Cardiac septum (tissue), 1 donor: ENCODE measurements around the gene CAPN7. TPM values are rescaled to one million over a fixed set of nuclear protein-coding genes. Genes with fewer than 3 reads are reported as not detected.

ENCODE experiments used
- DNase-seq: peaks from one replicate; pipeline ENCODE4 v3.0.0-alpha.2; 2020; ENCODE audit warnings: low spot score
- intact Hi-C: fragments of 100-400 bp; cut with DNase I; formaldehyde crosslinking; loops from one replicate; pipeline ENCODE4 v1.14.0; 2022
- total RNA-seq: library from RNA; stranded (reverse); fragmentation: NEBNext Ultra II Directional; extraction: Animal tissue kit (Norgen Biotek cat#: 25700); gene quantifications from one replicate; pipeline ENCODE4 v1.2.1, GENCODE V29; 2021
- donor health status: DM: no; HTN: no; CAD: no.

The CAPN7 gene
- total RNA-seq, 1 donor from 2014 or later: 29.2 TPM

DNA sequence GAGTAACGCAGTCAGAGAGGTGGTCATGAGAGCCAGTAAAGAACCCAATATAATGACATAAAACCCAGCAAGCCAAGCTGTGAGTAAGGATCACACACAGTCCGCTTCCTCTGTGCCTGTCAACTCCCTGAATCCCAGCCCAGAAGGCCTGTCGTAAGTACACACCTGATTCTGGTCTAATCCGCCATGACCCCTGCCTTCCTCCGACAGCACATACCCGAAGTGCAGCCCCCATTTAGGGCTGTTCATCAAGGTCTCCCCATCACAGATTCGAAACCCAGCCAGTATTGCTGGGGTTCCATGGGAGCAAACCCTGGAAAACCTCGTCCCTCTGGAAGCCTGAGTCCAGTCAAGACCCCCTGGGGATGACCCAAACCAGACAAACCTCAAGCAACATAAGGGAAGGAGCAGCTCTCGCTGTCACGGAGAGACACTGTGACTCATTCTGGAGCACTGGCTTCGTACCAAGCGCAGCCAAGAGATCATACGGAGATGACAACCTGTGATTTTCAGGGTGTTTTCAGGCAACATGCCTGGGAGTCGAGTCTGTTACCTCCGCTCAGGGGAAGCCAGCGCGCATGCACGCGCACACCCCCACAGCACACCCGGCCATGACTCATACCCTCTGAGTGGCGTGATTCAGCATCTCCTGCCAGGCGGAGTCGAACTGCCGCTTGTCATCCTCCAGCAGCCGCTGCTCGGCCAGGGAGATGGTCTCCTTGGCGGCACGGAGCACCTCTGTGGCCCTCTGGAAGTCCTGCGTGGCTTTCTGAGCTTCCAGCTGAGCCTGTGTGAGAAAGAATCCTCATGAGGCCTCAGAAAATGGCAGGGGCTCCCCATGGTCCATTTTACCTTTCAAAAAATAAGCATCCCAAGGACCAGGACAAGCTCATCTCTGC lies 63.3 kb downstream of the CAPN7 start:
- peak; percentile 95 for DNase-seq
- intact Hi-C loops: loop anchor here (2.0 kb wide), 1 partner anchor 135 kb away; no protein-coding TSS in a partner anchor

DNA sequence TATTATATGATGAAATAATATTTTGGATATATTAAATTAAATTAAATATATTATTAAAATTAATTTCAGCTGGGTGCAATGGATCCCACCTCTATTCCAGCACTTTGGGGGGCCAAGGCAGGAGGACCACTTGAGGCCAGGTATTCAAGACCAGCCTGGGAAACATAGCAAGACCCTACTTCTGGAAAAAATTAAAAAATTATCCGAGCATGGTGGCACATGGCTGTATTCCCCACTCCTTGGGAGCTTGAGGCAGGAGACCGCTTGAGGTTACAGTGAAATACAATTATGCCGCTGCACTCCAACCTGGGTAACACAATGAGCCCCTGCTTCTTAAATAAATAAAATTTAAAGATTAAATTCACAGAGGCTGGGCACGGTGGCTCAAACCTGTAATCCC lies 65.0 kb downstream of the CAPN7 start:
- intact Hi-C loops: no loop called here
- peak; percentile 50 for DNase-seq

DNA sequence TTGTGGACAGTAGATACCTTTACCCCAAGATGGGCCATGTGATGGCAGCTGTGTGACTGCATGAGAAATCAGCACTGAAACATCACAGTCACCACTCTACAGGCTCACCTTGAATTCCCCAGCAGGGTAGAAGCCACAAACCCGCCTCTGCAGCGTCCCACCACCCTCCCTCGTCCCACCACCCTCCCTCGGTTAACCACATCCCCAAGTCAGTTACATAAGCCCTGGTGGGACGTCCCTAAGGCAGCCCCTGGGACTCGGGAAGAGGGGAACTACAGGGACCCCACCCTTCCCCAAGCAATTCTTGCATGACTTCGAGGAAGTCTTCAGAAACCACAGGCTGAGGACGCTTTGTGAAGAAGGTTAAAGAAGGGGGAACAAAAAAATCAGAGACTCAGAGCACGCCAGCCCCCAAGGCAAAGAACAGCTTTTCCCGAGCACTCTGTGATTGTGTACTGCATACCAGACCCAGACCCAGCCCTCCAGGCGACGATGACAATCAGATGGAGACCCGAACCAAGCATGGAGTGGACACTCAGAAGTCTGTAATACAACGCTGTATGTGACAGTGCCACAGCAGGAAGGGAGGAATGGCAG lies 65.8 kb downstream of the CAPN7 start:
- intact Hi-C loops: no loop called here
- DNase-seq: peak; percentile 91

DNA sequence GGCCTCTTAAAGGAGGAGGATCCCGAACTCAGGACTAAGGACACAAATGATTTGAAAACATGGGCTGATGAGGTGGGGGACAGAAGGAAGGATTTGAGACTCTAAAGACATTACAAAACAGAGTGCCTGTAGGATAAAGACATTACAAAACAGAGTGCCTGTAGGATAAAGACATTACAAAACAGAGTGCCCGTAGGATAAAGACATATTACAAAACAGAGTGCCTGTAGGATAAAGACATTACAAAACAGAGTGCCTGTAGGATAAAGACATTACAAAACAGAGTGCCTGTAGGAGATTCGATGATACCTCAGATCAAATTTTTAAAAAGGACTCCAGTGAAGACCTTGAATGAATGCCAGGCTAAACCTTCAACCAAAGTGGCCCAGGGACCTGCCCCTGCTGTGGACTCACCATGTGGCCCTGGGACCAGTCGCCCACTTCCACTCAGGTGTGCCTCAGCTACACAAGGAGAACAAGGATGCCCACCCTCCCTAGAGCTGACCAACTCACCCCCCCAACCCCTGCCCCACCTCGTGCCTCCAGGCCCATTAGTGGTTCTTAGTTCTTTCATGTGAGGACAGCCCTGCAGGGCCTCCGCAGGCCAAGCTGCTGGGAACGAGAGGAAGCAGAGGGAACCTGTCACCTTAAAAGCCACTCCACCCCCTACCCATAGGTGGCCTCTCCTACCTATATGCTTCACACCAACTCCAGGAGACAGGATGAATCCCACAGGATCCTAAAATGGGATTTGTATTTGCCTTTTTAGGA lies 66.6 kb downstream of the CAPN7 start:
- DNase-seq: peak; percentile 63
- intact Hi-C loops: no loop called here

DNA sequence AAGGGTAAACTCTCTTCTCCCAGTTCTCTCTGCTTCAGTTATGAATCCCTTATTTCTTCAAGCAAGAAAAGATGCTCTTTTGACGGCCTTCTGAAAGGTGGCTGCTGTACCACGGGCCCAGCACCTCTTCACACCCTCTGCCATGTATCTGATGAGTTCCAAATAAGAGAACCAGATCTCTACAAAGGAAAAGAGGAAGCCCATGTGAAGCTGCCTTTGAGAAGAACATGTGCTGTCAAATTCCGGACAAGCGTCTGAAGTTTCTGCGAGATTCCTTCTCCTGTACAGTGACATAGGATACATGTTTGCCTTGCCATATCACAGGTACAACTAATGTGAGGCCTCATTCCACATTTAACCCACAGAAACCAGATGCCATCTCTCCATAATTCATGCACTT lies 67.2 kb downstream of the CAPN7 start:
- peak; percentile 24 for DNase-seq
- intact Hi-C loops: no loop called here

DNA sequence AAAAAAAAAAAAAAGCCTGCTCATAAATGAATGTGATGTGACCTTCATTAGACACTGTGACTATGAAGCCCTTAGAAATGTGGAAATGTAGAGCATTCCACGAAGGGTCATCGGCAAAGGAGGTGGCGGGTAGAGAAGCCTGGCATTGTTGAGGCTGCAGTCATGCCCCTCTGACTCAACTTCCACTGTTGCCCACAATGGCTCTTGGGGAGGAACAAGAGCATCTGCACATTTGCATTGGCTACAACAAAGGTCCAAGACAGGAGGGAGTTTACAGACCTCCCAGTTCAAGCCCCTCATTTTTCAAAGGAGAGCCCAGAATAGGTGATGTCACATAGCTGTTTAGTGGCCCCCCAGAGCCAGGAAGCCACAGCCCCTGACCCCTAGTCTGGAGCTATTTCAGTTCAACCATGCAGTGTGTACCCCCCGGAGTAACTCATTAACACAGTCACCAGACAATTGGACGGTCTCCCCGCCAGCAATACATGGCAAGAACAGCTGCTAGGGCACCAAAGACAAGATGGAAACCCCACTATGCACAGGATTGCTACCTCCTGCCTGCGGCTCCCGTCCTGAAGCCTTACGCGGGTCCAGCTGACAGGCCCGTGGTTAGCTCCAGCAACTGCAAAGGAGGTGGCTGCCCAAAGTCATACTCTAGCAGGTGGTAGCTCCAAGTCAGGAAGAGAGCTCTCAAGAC lies 70.1 kb downstream of the CAPN7 start:
- intact Hi-C loops: no loop called here
- DNase-seq: peak; percentile 39

DNA sequence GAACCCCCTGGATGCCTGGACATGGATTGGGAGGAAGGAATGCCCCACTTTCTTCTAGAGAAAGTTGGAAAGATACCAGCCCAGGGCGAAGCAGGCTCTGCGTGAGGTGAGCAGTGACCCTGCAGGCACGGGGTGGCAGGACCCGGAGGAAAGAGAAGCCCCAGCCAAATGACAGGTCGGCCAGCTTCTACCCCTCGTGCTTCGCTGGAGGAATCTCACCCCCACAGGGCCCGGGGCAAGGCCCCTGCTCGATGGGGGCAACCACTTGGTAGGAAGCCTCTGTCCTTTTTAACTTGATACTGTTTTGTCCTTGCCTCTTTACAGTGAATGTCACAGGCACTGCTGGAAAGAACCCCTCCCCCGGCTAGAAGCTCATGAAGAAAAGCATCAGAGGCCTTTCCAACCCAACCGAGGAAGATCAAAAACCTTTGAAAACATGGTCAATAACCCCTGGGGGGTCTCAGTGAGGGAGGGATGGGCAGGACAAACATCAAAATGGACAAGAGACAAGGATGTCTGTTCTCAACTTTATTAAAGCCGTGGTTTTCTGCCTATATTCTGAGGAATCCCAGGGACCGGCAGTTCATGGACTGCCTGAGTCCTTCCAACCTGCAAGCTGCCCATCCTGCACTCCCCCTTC lies 71.9 kb downstream of the CAPN7 start:
- intact Hi-C loops: no loop called here
- peak; percentile 67 for DNase-seq

DNA sequence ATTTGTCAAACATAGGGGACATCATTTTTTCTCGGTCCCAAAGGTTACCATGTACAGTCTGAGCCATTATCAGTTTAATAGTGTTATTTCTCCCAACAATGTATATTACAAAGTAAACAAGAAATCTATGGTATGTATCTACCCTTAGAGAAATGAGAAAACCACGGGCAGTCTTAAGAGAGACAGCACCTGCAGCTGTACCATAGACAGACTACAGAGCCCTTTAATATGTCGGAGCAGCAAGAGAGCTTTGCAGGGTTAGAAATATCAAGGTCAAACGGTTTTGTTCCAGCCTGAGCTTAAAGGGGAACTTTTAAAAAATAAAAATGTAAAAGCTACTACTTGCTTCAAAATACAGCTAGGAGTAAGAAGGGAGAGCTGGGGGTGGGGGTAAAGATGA lies 73.2 kb downstream of the CAPN7 start:
- DNase-seq: peak; percentile 9
- intact Hi-C loops: no loop called here

DNA sequence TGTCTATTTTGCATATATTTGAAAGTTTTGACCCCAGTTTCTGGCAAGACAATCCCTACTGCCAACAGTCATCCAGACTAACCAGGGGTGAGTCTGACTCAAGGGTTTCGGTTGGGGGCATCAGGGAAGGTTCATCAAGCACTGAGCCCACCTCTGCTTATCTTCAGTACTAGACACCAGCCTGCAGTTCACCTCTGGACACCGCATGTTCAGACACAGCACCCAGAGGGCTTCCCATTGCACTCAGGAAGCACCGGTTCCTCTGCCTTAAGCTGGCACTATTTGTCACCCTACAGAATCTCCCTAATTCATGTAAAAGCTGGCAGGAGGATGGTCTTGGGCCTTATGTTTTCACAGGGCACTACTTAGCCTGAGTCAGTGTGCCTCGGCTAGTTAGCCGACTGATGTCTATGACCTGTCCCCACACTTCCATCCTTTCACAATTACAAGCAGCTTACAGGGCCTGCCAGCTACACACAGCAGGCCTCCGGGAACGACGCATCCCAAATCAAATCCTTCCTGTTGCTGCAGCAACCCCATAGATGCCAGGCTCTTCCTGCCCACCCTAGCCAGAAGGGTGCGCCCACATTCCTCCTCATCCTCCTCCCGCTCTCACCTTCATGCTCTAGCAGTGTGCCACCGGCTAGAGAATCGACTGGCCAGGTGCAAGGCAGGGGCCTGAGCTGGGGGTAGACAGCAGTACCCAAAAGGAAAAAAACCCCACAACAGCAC lies 73.8 kb downstream of the CAPN7 start:
- intact Hi-C loops: no loop called here
- peak; percentile 36 for DNase-seq

DNA sequence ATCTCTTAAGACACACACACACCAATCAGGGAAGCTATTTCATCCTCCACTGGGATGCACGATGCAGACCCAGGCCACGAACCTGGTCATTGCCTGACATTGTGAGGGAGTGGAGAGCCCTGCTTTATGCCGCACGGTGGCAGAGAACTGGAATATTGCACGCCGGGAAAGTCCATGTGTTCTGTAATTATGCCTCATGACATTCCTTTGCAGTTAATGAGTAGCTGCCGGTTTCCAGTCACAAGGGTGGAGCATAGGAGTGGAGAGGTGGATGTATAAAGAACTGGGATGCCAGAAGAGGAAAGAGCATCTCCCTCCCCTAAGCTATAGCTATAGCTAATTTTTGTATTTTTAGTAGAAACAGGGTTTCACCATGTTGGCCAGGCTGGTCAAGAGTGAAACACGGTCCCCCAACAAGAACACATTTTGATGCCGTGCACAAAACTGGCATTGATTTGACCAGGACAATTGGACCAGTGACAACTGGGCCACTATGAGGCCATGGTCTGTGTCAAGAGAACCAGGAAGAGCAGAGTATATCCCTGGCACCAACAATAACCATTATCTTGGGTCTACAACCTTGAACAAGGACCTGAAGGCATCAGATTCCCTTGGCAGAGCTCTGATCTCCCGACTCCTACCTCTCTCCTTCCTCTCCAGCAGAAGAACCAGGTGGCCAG lies 74.9 kb downstream of the CAPN7 start:
- no peak for DNase-seq
- intact Hi-C loops: no loop called here

DNA sequence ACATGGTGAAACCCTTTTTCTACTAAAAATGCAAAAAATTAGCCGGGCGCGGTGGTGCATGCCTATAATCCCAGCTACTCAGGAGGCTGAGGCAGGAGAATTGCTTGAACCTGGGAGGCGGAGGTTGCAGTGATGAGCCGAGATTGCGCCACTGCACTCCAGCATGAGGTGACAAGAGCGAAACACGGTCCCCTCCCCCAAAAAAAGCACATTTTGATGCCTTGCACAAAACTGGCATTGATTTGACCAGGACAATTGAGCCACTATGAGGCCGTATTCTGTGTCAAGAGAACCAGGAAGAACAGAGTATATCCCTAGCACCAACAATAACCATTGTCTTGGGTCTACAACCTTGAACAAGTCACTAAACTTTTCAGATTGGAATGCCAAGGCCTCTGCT lies 75.8 kb downstream of the CAPN7 start:
- DNase-seq: no peak
- intact Hi-C loops: no loop called here

DNA sequence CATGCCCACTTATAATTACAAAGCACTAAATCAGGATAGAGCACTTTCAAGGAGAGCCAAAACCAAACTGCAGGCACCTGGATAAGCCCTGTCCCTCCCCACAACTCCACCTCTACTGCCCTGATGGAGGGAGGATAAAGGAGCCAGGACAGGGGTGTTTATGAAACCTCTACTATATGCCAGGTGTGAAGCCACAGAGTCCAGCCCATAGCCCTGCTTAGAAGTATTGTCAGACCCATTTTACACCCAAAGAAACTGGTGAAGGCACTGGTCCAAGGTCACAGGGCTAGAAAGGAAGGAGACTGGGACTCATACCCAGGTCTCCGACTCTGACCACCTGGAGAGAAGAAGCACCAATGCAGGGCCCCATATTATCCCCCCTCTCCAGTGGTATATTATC lies 77.7 kb downstream of the CAPN7 start:
- intact Hi-C loops: no loop called here

DNA sequence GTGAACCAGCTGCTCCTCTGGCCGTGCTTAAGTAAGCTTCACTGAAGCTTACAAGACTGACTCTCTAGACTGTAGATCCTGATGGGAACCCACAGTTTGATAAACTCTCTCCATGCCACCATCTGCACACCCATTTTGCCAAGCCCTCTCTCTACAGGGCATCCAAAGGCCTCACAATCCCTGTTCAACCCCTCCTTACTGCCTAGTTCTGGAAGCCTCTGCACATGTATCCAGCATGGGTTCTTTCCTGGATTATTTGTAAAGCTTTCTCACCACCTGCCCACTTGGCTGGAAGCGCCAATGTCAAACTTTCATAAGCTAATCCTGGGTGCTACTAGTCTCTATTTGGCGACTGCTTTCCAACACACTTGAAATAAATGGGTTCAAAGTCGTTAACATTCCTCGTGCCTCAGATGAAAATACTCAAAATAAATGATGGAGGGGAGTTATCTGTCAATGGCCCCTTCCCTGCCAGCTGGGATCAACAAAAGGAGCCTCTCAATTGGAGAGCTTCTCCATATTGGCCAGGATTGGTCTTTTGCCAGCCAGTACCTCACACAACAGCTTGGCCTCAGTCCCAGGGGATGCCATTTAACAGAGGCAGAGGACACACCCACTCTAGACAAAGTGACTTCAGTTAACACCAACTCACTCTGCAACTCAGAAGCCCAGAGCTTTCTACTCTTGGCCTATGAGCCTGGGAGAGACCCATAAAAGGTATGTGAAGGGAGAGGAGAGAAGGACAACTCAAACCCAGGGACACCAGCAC lies 78.3 kb downstream of the CAPN7 start:
- intact Hi-C loops: no loop called here
- peak; percentile 76 for DNase-seq

More for the DNA sequence above, 77.7 kb downstream of the CAPN7 start:
- peak; percentile 14 for DNase-seq

DNA sequence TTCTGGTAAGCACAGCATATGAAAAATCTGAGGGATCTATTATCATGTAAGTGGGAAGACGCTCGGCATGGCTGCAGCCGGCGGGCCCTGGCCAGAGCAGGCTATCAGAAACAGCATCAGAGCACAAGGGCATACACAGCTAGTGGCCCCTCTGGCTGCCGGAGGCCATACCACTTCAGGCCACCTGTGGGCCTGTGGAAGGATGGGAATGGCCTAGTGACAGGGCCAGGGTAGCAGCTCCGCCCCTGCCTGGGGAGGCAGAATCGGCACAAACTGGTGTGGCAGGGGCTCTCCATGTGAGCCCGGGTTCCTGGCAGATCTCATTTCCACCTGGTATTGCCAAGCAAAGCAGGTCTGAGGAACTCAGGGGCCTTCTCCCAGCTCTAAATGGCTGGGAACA lies 80.0 kb downstream of the CAPN7 start:
- intact Hi-C loops: no loop called here
- DNase-seq: peak; percentile 58

DNA sequence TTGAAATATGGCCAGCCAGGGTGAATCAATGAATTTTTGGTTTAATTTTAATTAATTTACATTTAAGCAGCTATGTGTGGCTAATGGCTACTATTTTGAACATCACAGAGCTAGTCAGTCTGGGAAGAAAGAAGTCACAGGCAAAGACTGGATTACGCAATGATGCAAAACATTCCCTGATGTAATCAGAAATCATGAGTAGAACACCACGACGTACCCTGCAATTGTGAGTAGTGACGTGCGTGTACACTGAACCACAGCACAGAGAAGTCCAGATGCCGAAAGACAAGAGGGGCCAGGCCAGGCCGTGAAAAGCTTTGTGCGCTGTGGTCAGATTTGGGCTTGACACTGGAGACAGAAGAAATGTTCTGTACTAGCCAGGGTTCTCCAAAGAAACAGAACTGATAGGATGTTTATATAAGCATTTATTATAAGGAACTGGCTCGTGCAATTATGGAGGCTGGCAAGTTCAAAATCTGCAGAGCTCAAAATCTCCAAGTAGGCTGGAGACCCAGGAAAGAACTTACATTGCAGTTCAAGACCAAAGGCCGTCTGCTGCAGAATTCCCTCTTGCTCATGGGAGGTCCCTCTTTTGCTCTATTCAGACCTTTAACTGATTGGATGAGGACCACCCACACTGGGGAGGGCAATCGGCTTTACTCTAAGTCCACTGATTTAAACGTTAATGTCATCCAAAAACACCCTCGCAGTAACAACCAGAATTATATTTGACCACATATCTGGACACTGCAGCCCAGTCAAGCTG lies 81.7 kb downstream of the CAPN7 start:
- intact Hi-C loops: no loop called here
- peak; percentile 76 for DNase-seq

DNA sequence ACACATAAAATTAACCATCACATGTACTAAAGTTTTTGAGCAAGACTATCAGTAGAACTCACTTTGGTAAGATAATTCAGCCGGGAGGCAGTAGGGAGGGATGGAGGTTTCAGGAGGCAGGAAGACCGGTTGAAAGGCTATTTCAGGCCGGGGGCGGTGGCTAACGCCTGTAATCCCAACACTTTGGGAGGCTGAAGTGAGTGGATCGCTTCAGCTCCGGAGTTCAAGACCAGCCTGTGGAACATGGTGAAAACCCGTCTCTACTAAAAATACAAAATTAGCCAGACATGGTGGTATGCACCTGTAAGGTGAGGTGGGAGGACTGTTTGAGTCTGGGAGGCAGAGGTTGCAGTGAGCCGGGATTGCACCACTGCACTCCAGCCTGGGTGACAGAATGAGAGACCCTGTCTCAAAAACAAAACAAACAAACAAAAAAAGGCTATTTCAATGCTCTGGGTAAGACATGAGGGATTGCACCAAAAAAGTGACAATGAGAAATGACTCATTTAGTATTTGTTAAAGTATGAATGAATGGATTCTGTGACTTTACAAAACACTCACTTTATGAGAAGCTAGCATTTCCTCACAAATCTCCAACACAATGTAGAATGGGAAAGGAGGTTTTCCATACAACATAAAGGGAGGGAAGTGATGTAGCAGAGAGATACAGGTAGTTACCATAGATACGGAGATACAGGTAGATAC lies 82.4 kb downstream of the CAPN7 start:
- no peak for DNase-seq
- intact Hi-C loops: no loop called here
